ENCODE results near the gene SYP.

DNA sequence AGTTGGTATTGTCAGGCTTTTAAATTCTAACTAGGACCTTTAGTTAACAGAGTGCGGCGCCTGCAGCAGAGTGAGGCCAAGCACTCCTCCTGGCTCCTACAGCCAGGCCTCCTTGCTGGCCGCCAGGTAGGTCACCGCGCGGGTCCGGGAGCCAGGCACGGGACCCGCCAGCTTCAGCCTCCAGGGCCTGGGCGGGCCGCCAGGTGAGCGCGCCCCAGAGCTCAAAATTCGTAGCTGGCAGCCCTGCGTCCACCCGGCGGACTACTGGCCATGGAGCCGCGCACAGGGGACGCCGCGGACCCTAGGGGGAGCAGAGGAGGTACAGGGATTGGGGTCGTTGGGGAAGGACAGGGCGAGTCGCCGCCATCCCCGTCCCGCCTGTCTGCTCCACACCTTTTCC is 37.4 kb downstream of the SYP start, which contains the start of gene MAGIX:
- TF ChIP-seq POLR2A (IDR thresholded peaks at IDR 0.05) (no peak), CTCF (IDR thresholded peaks at IDR 0.05) (no peak)

Data from testis (tissue), 2 donors.